Karpas-422 (cell line): ENCODE data around the gene GNB4. TPM values are rescaled to one million over a fixed set of nuclear protein-coding genes. Genes with fewer than 3 reads are reported as not detected.

ENCODE experiments used
- DNase-seq: peaks from one replicate; pipeline ENCODE4 v3.0.0-alpha.2; 2015
- H2AFZ ChIP-seq: fragments of 200-600 bp; sonication (generic); 2 replicates; pipeline ENCODE4 v1.6.1; 2014; ENCODE audit warnings: antibody characterized with exemption, low read length, mixed read lengths
- H3K27ac ChIP-seq: fragments of 200-600 bp; sonication (generic); 2 replicates; pipeline ENCODE4 v1.5.1; 2014; ENCODE audit warnings: mild to moderate bottlenecking, low read length, moderate library complexity
- H3K27me3 ChIP-seq: fragments of 200-600 bp; sonication (generic); 2 replicates; pipeline ENCODE4 v1.6.1; 2014; ENCODE audit warnings: low read length, mixed read lengths
- H3K36me3 ChIP-seq: fragments of 200-600 bp; sonication (generic); 2 replicates; pipeline ENCODE4 v1.6.1; 2014; ENCODE audit warnings: low read length, mixed read lengths; ENCODE audit not compliant: insufficient read depth
- H3K4me1 ChIP-seq: fragments of 200-600 bp; sonication (generic); 2 replicates; pipeline ENCODE4 v1.6.1; 2014; ENCODE audit warnings: mild to moderate bottlenecking, low read length, mixed read lengths
- H3K4me2 ChIP-seq: fragments of 200-600 bp; sonication (generic); 2 replicates; pipeline ENCODE4 v1.6.1; 2014; ENCODE audit warnings: low read length, low read depth, mild to moderate bottlenecking; ENCODE audit not compliant: poor library complexity, severe bottlenecking
- H3K4me3 ChIP-seq: fragments of 200-600 bp; sonication (generic); 2 replicates; pipeline ENCODE4 v1.5.1; 2014; ENCODE audit warnings: mild to moderate bottlenecking, antibody characterized with exemption, low read length, mixed read lengths
- H3K79me2 ChIP-seq: fragments of 200-600 bp; sonication (generic); 2 replicates; pipeline ENCODE4 v1.6.1; 2014; ENCODE audit warnings: mild to moderate bottlenecking, low read length, mixed read lengths
- H3K9ac ChIP-seq: fragments of 200-600 bp; sonication (generic); 2 replicates; pipeline ENCODE4 v1.6.0; 2014; ENCODE audit warnings: low read length
- H3K9me2 ChIP-seq: fragments of 200-600 bp; sonication (generic), shearing (Covaris generic); replicated peaks from 2 replicates; pipeline ENCODE4 v1.6.0; 2014; ENCODE audit warnings: mild to moderate bottlenecking, low read length, moderate library complexity; ENCODE audit not compliant: insufficient read depth
- H3K9me3 ChIP-seq: fragments of 300-700, 200-600 bp; sonication (generic); 2 replicates; pipeline ENCODE4 v1.6.1; 2014; ENCODE audit warnings: low read length, mixed read lengths
- H4K20me1 ChIP-seq: fragments of 200-600 bp; sonication (generic); 2 replicates; pipeline ENCODE4 v1.6.1; 2014; ENCODE audit warnings: mild to moderate bottlenecking, antibody characterized with exemption, low read length, low read depth; ENCODE audit not compliant: insufficient read depth
- total RNA-seq: library from RNA; depleted of rRNA; stranded (reverse); fragments of >200 nt; shearing (Covaris generic); gene quantifications from 2 replicates; pipeline ENCODE4 v1.2.3, GENCODE V29; 2014; ENCODE audit warnings: low replicate concordance; rRNA removed

Gene GNB4
- 0.18 and 0.78 TPM in 2 replicates for total RNA-seq

DNA sequence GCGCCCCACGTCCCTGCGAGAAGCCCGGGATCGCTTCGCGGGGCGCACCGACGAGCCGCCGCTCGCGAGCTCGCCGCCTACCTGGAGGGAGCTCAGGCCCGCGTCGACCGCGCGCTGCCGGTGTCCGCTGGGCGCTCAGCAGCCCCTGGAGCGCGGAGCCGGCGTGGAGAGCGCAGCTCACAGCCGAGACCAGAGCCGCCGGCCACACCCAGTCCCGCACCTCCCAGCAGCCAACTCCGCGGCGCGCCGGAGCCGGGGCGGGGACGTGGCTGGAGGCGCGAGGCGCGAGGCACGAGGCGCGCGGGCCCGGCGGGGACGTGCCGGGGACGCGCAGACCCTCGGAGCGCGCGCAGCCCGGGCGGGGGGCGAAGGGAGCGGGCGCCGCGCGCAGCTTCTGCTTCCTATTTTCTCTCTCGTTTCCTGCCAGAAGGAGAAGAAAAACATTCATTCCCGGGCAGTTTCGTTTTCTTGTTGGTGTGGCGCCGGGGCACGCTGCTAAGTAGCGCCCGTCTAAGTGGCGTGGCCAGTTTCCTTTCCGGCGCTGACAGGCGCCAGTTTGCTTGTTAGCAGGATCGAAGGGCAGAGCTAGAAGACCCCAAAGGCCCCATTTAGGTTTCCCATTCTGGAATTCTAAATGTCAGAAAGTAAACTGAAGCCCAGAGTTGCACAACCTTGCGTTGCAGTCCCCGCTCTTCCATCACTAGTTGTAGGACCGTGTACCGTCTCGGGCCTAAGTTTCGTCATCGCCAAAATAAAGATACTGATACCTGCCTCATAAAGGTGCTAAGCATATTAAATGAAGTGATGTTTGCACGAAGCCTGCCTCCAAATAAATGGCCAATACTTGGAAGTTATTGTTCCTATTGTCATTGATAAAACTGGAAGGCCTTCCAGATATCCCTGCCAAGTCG is at the start of gene GNB4:
TSS of gene GNB4 (minus strand) at position 206 of the 911 bp plus-strand sequence. CDS start 25,270 bp downstream, outside the sequence.
- Histone ChIP-seq H3K9me3 (no peaks in the 10 kb centered on the region), H3K36me3 (no peaks in the 10 kb centered on the region), H3K79me2 (no peaks in the 10 kb centered on the region), H3K4me3 (peak within 1 kb of the TSS; percentile 58), H4K20me1 (no peaks in the 10 kb centered on the region), H2AFZ (peak within 1 kb of the TSS; percentile 96), H3K27me3 (no peaks in the 10 kb centered on the region), H3K4me2 (peak within 1 kb of the TSS; percentile 65), H3K4me1 (peaks cover 17% of the 10 kb centered on the region), H3K27ac (no peak within 1 kb of the TSS), H3K9me2 (no peaks in the 10 kb centered on the region), H3K9ac (peak within 1 kb of the TSS; percentile 39)
- peak; percentile 70 for DNase-seq

DNA sequence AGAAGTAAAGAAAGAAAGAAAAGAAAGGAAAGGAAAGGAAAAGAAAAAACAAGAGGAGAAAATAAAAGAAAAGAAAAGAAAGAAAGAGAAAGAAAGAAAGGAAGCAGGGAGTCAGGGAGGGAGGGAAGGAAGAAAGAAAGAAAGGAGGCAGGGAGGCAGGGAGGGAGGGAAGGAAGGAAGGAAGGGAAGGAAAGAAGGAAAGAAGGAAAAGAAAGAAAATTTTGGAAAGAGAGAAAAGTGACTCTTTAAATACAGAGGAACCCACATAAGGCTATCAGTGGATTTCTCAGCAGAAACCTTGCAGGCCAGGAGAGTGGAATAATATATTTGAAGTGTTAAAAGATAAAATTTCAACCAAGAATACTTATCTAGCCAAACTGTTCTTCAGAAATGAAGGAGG is 44.2 kb upstream of the GNB4 start:
- Histone ChIP-seq H3K9me3 (peaks cover 18% of the 10 kb centered on the region), H4K20me1 (no peaks in the 10 kb centered on the region), H3K4me3 (no peak overlapping the region), H2AFZ (no peak overlapping the region), H3K27me3 (no peaks in the 10 kb centered on the region), H3K4me1 (no peaks in the 10 kb centered on the region), H3K9ac (no peak overlapping the region), H3K27ac (no peak overlapping the region), H3K36me3 (no peaks in the 10 kb centered on the region), H3K9me2 (no peaks in the 10 kb centered on the region), H3K79me2 (no peaks in the 10 kb centered on the region), H3K4me2 (no peak overlapping the region)
- no peak for DNase-seq

DNA sequence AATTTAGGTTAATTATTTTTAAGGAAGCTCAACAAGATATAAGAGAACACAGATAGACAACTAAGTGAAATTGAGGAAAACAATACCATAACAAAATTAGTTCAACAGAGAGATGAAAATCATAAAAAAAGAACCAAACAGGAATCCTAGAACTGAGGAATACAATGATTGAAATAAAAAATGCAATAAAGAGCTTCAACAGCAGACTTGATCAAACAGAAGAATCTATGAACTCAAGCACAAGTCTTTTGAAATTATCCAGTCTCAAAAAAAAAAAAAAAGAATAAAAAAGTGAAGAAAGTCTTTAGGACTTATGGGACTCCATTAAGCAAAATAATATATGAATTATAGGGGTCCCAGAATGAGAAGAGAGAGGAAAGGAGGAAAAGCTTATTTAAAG is 42.0 kb upstream of the GNB4 start:
- H2AFZ ChIP-seq: no peak overlapping the region
- H3K4me2 ChIP-seq: no peak overlapping the region
- H3K79me2 ChIP-seq: no peaks in the 10 kb centered on the region
- peaks cover 18% of the 10 kb centered on the region for H3K9me3 ChIP-seq
- no peaks in the 10 kb centered on the region for H4K20me1 ChIP-seq
- no peak overlapping the region for H3K27ac ChIP-seq
- H3K9me2 ChIP-seq: no peaks in the 10 kb centered on the region
- DNase-seq: no peak
- no peak overlapping the region for H3K9ac ChIP-seq
- no peaks in the 10 kb centered on the region for H3K4me1 ChIP-seq
- H3K36me3 ChIP-seq: no peaks in the 10 kb centered on the region
- no peak overlapping the region for H3K4me3 ChIP-seq
- H3K27me3 ChIP-seq: no peaks in the 10 kb centered on the region

DNA sequence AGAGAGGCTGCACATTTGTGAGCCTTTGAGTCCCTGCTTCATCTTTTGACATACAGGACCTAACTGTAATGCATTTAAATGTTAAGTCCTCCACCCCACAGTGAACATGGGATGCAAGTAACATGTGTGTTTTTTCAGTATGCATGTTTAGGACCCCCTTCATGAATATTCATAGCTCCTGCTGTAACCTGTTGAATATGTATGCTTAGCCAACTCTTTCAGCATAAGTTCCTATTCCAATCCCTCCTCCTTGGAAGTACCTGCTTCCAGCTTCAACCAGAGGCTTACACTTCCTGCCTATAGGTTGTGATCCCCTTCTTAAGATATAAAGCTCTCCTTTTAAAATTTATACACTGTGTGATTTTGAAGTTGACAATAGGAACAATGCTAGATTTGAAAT is 36.9 kb upstream of the GNB4 start:
- Histone ChIP-seq H3K4me3 (no peak overlapping the region), H3K27ac (no peak overlapping the region), H3K36me3 (no peaks in the 10 kb centered on the region)

DNA sequence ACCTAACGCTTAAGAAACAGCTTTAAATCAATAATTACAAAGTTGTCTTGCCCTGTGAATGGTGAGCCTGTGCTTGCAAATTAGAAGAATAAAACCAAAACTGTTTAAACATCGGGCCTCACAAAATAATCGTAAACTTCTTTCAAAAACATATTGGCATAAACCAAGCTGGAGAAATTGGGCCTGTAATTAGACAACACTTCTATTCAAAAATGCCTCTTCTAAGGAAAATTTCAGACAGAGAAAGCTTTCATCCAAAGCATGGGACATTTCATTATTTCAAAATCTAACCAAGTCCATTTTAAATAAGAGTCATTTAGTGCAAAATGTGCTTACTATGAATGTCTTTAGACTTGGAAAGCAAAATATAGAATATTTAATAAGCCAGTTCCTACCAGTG is 35.5 kb upstream of the GNB4 start:
- Histone ChIP-seq H3K4me1 (no peaks in the 10 kb centered on the region), H3K4me2 (no peak overlapping the region), H3K27ac (no peak overlapping the region), H4K20me1 (no peaks in the 10 kb centered on the region), H3K9ac (no peak overlapping the region), H3K36me3 (no peaks in the 10 kb centered on the region), H3K27me3 (no peaks in the 10 kb centered on the region), H3K9me3 (no peaks in the 10 kb centered on the region), H3K4me3 (no peak overlapping the region), H3K79me2 (no peaks in the 10 kb centered on the region), H2AFZ (no peak overlapping the region), H3K9me2 (no peaks in the 10 kb centered on the region)
- DNase-seq: no peak

More for the DNA sequence above, 36.9 kb upstream of the GNB4 start:
- no peak for DNase-seq
- Histone ChIP-seq H4K20me1 (no peaks in the 10 kb centered on the region), H3K9me3 (peaks cover 4% of the 10 kb centered on the region; the same call in 1 of the 2 replicates), H3K9ac (no peak overlapping the region), H3K4me2 (no peak overlapping the region), H3K4me1 (no peaks in the 10 kb centered on the region), H3K27me3 (no peaks in the 10 kb centered on the region), H3K9me2 (no peaks in the 10 kb centered on the region), H2AFZ (no peak overlapping the region), H3K79me2 (no peaks in the 10 kb centered on the region)

DNA sequence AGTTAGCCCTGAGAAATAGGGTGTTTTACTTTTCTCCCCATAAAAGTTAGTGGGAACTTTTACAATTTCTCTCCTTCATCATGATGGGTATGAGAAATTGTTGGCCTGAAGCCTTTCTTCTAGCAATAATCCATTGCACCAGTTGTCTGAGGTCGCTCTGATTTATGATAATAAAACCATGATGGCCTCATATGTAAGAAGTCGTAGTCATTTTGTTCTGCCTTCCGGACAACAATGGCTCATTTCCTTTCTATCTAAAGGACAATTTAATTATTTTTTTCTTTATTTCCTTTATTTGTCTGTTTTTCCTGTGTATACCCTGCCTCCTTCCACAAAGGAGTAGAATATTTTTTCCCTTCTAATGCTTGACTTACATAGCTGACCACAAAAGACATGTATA is 31.6 kb upstream of the GNB4 start:
- Histone ChIP-seq H3K9me2 (no peaks in the 10 kb centered on the region), H3K27me3 (no peaks in the 10 kb centered on the region), H3K27ac (no peak overlapping the region), H4K20me1 (no peaks in the 10 kb centered on the region), H3K4me3 (no peak overlapping the region), H3K4me2 (no peak overlapping the region), H2AFZ (no peak overlapping the region), H3K36me3 (no peaks in the 10 kb centered on the region), H3K9ac (no peak overlapping the region), H3K4me1 (no peaks in the 10 kb centered on the region), H3K9me3 (no peaks in the 10 kb centered on the region), H3K79me2 (no peaks in the 10 kb centered on the region)
- DNase-seq: no peak

DNA sequence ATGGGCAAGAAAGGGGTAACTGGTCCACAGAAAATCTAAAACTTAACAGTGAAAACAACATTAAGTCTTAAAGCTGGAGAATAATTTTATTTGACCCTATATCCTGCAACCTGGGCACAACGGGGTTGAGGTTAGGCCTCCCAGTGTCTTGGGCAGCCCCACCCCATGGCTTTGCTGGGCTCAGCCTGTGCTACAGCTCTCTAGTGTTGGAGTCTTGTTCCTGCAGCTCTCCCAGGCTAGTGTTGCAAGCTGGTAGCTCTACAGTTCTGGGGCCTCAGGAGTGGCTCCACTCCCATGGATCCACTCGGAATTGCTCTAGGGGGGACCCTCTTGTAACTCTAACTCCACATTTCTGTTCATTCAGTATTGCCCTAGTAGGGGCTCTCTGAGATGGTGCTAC is 24.9 kb upstream of the GNB4 start:
- H3K9ac ChIP-seq: no peak overlapping the region

DNA sequence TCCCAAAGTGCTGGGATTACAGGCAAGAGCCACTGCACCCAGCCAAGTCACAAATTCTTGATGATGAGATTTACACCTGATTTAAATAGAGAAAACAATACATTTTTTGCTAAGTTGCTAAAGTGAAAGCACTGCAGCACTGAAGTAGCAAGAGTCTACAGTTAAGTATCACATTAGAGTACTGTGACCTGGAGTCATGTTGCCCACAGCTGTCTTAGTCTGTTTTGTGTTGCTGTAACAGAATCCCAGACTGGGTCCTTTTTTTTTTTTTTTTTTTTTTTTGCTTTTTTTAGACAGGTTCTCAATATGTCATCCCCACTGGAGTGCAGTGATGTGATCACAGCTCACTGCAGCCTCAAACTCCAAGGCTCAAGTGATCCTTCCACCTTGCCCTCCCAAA is 23.2 kb upstream of the GNB4 start:
- Histone ChIP-seq H3K9me3 (no peaks in the 10 kb centered on the region), H3K4me3 (no peak overlapping the region), H3K4me1 (no peaks in the 10 kb centered on the region), H3K4me2 (no peak overlapping the region), H4K20me1 (no peaks in the 10 kb centered on the region), H2AFZ (no peak overlapping the region), H3K27ac (no peak overlapping the region), H3K9me2 (no peaks in the 10 kb centered on the region), H3K79me2 (no peaks in the 10 kb centered on the region), H3K9ac (no peak overlapping the region), H3K36me3 (no peaks in the 10 kb centered on the region), H3K27me3 (no peaks in the 10 kb centered on the region)
- DNase-seq: no peak

More for the DNA sequence above, 24.9 kb upstream of the GNB4 start:
- Histone ChIP-seq H3K27ac (no peak overlapping the region), H3K27me3 (no peaks in the 10 kb centered on the region), H3K36me3 (no peaks in the 10 kb centered on the region), H3K79me2 (no peaks in the 10 kb centered on the region), H3K4me3 (no peak overlapping the region), H3K9me2 (no peaks in the 10 kb centered on the region), H3K4me2 (no peak overlapping the region), H2AFZ (no peak overlapping the region), H3K9me3 (no peaks in the 10 kb centered on the region), H3K4me1 (no peaks in the 10 kb centered on the region), H4K20me1 (no peaks in the 10 kb centered on the region)
- no peak for DNase-seq
